Heart left ventricle (tissue), 16 donors: ENCODE measurements around the gene BCL2L13. TPM values are rescaled to one million over a fixed set of nuclear protein-coding genes. Genes with fewer than 3 reads are reported as not detected.
A peak's percentile ranks its signal among the peaks of the same experiment; 100 is the strongest.

Experiments
- ATAC-seq, 4 donors: fragments of 200-7000 bp; cut with Tn5 transposase; one replicate each; pipeline ENCODE4 v1.9.1; 2020 to 2022; ENCODE audit warnings: moderate library complexity in 4 of 4, mild to moderate bottlenecking in 3 of 4, moderate number of reproducible peaks in 1 of 4
- DNase-seq, 5 donors: peaks; one replicate each; pipeline ENCODE4 v3.0.0-alpha.2; 2020
- H3K27ac ChIP-seq, 12 donors: fragments of 200-600 bp; sonication (generic) in 4 of 12; one replicate each; pipeline versions ENCODE4 v1.5.0 to v1.8.0; 2016 to 2022; ENCODE audit warnings: mild to moderate bottlenecking in 2 of 12
- H3K27me3 ChIP-seq, 9 donors: fragments of 200-600 bp; sonication (generic) in 2 of 9; one replicate each; pipeline versions ENCODE4 v1.5.1 to v1.8.0; 2016 to 2022; ENCODE audit warnings: mild to moderate bottlenecking in 3 of 9
- H3K36me3 ChIP-seq, 9 donors: fragments of 200-600 bp; sonication (generic) in 2 of 9; one replicate each; pipeline versions ENCODE4 v1.5.0 to v1.8.0; 2018 to 2022; ENCODE audit warnings: mild to moderate bottlenecking in 2 of 9
- H3K4me1 ChIP-seq, 12 donors: fragments of 200-600 bp; sonication (generic) in 4 of 12; one replicate each; pipeline versions ENCODE4 v1.5.0 to v1.8.0; 2016 to 2022; ENCODE audit warnings: mild to moderate bottlenecking in 3 of 12
- H3K4me3 ChIP-seq, 12 donors: fragments of 200-600 bp; sonication (generic) in 4 of 12; one replicate each; pipeline versions ENCODE4 v1.5.0 to v1.8.0; 2017 to 2022; ENCODE audit warnings: mild to moderate bottlenecking in 9 of 12, moderate library complexity in 4 of 12
- H3K9me3 ChIP-seq, 12 donors: fragments of 200-600 bp; sonication (generic) in 4 of 12; one replicate each; pipeline versions ENCODE4 v1.5.0 to v1.8.0; 2016 to 2022; ENCODE audit warnings: mild to moderate bottlenecking in 1 of 12
- POLR2A ChIP-seq, 2 donors: fragments of 450-650 bp; IDR thresholded peaks; one replicate each; pipeline ENCODE4 v1.6.1; 2017; ENCODE audit warnings: antibody characterized with exemption in 2 of 2, mild to moderate bottlenecking in 2 of 2, moderate library complexity in 2 of 2
- WGBS, 4 donors: extraction: QIAGEN DNeasy Blood & Tissue Kit in 2 of 4; methylation state at CpG; one replicate each; pipeline versions ENCODE4 v1.1.5 to v1.1.7; 2013 to 2018; 5-methylcytosine and 5-hydroxymethylcytosine counted together
- intact Hi-C, 10 donors: fragments of 100-400 bp; cut with DNase I; formaldehyde crosslinking; loops; one replicate each; pipeline versions ENCODE4 v1.11.1 to v1.14.2; 2022
- polyA plus RNA-seq, 2 donors: library from polyadenylated mRNA; stranded (reverse); fragments of 200-250 nt; gene quantifications; one replicate each; pipeline ENCODE4 v1.2.3, GENCODE V29; 2013
- total RNA-seq, 9 donors: library from RNA; depleted of rRNA in 2 of 9; stranded (reverse); fragments of >200 nt in 2 of 9; fragmentation: NEBNext Ultra II Directional in 3 of 9; extraction: Animal tissue kit (Norgen Biotek cat#: 25700) in 3 of 9; gene quantifications; one replicate each; pipeline versions ENCODE4 v1.1.0 to v1.2.4, GENCODE V29; 2016 to 2023
- TF ChIP-seq, protein P1 (sequence below), 12 donors: fragments of 200-600 bp; sonication (generic) in 4 of 12; IDR thresholded peaks; one replicate each; pipeline versions ENCODE4 v1.5.0 to v1.8.0; 2018 to 2022; ENCODE audit warnings: antibody characterized with exemption in 12 of 12, mild to moderate bottlenecking in 5 of 12
- donor health status: ischemic (EF 13 %, LVEDD 7.1; RV severe dilation, severe dysfunction).
- donor health status: healthy with polysubstance abuse.
- donor health status: DM: no; HTN: yes; CAD: no.
- donor health status: DM: no; HTN: no; CAD: no.
- donor health status: ischemic (EF 25% LVEDD 6.9; RV normal size, moderate dysfunction).
- donor health status: ischemic (EF 25% LVEDD 5.7; RV mildly dilated, moderate dysfunction).
- donor health status: healthy.
- donor health status: DM: yes; HTN: yes; CAD: no.
- donor health status: ischemic (EF 35%, LVEDD 5.7; RV mildly dilated, moderate dysfunction).
- donor health status: nonischemic (EF 11% LVEDD 7.7; RV severe dilation, severe dysfunction).
- donor health status: DM: yes; HTN: yes; CAD: no.
- donor health status: PGD.
- donor health status: ischemic (EF 29% LVEDD 5.4; RV normal size, mild dysfunction).
- donor health status: nonischemic (EF 23%, LVEDD 6.1; RV moderate dilation, normal function).

Gene BCL2L13
- total and polyA plus RNA-seq, 11 donors: 46.3 to 187 (median 89.6) TPM

DNA sequence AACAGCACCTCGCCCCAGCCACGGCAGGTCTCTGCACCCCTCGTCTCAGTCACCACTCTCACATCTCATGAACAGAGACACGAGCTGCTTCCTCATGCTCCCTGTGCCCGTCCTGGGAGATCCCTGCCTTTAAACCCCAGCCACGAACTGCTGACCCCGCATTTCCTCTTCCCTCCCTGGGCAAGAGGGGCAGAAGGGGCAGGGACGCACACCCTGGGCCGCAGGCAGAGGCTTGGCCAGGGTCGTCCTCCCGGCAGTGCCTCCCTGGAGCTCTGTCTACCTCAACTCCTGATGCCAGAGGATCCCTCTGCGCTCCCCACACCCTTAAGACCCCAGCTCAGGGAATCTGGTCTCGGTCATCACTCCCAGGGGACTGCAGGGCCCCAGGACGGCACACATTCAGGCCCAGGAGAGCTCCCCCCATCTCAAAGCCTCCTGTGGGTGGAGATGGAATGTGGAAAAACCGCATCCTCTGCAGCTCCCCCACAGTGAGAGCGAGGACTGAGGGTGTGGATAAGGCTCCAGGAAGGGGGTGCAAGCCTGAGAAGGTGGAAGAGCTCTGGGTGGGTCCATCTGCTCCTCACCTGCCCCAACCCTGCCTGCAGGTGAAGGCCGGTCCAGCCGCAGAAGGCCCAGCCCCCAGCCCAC, 134.5 kb downstream of the BCL2L13 start:
- H3K36me3 ChIP-seq: no peaks in the 10 kb centered on the region
- intact Hi-C loops: no loop called here
- peak overlapping the region in 4 of 12 donors; percentile 56 to 87 (median 80) for H3K27ac ChIP-seq
- H3K9me3 ChIP-seq: no peaks in the 10 kb centered on the region
- 62 to 71% (median 66%) methylated on average over 16 to 18 of the region's 18 CpGs for WGBS, 4 donors
- DNase-seq (peak in 3 of 5 donors; percentile 29 to 66 (median 63)), ATAC-seq (peak in 2 of 4 donors; percentile 5 to 24)
- peak overlapping the region; percentile 59 to 97 (median 78) for H3K4me3 ChIP-seq
- TF ChIP-seq, protein P1, sequence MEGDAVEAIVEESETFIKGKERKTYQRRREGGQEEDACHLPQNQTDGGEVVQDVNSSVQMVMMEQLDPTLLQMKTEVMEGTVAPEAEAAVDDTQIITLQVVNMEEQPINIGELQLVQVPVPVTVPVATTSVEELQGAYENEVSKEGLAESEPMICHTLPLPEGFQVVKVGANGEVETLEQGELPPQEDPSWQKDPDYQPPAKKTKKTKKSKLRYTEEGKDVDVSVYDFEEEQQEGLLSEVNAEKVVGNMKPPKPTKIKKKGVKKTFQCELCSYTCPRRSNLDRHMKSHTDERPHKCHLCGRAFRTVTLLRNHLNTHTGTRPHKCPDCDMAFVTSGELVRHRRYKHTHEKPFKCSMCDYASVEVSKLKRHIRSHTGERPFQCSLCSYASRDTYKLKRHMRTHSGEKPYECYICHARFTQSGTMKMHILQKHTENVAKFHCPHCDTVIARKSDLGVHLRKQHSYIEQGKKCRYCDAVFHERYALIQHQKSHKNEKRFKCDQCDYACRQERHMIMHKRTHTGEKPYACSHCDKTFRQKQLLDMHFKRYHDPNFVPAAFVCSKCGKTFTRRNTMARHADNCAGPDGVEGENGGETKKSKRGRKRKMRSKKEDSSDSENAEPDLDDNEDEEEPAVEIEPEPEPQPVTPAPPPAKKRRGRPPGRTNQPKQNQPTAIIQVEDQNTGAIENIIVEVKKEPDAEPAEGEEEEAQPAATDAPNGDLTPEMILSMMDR (IDR thresholded peaks at IDR 0.05): no peak
- TF ChIP-seq POLR2A (IDR thresholded peaks at IDR 0.05): no peak
- H3K27me3 ChIP-seq: no peaks in the 10 kb centered on the region
- peaks cover 0 to 76% (median 11%) of the 10 kb centered on the region in 12 donors for H3K4me1 ChIP-seq

DNA sequence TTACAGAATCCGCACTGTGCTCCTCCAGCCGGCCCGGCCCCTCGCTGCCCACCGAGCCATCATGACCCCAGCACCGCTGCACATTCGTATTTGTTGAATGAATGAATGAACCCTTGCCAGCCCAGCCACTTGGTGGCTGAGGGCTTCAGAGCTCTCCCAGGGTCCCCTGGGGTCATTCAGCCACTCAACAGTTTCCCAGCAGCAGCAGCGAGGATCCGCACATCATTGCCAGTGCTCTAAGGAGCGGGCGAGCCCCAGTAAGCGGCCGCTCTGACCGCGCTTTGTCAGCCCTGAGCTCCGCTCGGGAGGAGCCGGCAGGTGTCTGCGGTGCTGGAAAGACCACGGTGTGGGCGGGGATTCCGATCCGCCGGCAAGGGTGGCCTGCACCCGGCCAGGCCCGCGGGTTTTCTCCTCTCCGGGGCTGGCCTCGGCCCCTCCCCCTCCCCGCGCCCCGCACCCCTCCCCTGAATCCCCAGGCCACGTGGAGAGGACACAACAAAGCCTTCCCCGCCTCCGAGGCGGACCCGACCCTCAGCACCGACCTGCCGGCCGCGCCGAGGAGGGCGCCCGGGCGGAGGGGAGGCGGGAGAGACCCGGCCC, 135.1 kb downstream of the BCL2L13 start:
- intact Hi-C loops: no loop called here
- Histone ChIP-seq H3K4me3 (peak overlapping the region; percentile 59 to 97 (median 78)), H3K4me1 (peaks cover 0 to 75% (median 11%) of the 10 kb centered on the region in 12 donors), H3K9me3 (no peaks in the 10 kb centered on the region), H3K27ac (peak overlapping the region in 11 of 12 donors; percentile 40 to 87 (median 68)), H3K36me3 (no peaks in the 10 kb centered on the region), H3K27me3 (no peaks in the 10 kb centered on the region)
- ATAC-seq (peak in 3 of 4 donors; percentile 25 to 53 (median 26)), DNase-seq (peak in 2 of 5 donors; percentile 45 to 47)
- TF ChIP-seq, protein P1 (IDR thresholded peaks at IDR 0.05): no peak
- TF ChIP-seq POLR2A (IDR thresholded peaks at IDR 0.05): no peak
- 2 to 36% (median 6%) methylated on average over 5 to 47 of the region's 47 CpGs for WGBS, 4 donors

DNA sequence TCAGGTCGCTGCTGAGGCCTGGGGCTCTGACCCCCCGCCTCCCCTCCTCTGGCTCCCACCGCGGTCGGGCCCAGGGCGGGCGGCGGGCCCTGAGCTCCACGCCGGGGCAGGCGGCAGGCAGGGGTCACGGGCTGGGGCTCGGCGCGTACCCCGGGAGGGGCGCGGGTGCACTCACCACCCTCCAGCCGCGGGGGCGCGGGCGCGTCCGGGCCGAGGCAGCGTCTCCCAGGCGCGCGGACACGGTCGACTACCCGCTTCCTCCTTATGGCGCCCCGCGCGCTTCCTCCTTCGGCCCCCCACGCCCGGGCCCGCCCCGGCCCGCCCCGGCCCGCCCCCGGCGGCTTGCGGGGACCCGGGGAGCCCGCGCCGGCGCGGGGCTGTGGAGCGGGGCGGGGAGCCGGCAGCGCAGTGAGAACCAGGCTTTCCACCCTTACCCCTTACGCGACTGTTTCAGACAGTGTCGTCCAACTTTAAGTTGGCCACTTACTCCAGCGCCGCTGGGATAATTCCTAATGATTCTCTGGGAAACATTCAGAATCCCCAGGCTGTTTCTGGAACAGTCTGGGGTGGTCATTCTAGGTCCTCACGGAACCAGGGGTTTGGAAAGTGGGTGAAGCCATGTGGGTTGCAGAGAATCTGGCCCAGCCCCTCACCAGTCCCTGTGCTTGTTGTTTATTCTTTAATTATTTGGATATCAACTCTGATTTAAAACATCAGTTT, 135.8 kb downstream of the BCL2L13 start, which contains the start of gene BID:
BID (minus strand) TSS at position 264 of the 720 bp plus-strand sequence. CDS start 24,353 bp downstream, outside the sequence.
- H3K27me3 ChIP-seq: no peaks in the 10 kb centered on the region
- intact Hi-C loops: no loop called here
- ATAC-seq: peak in 3 of 4 donors; percentile 33 to 63 (median 60)
- WGBS, 4 donors: 1 to 3% (median 2%) methylated on average over 11 to 64 of the region's 64 CpGs
- peak within 1 kb of the TSS in 11 of 12 donors; percentile 40 to 87 (median 68) for H3K27ac ChIP-seq
- H3K36me3 ChIP-seq: no peaks in the 10 kb centered on the region
- TF ChIP-seq POLR2A (IDR thresholded peaks at IDR 0.05): peak in 1 of 2 donors; percentile 33
- TF ChIP-seq, protein P1 (IDR thresholded peaks at IDR 0.05): no peak
- H3K4me1 ChIP-seq: peaks cover 0 to 76% (median 11%) of the 10 kb centered on the region in 12 donors
- DNase-seq: peak; percentile 61 to 85 (median 68)
- H3K9me3 ChIP-seq: no peaks in the 10 kb centered on the region
- H3K4me3 ChIP-seq: peak within 1 kb of the TSS; percentile 59 to 97 (median 78)
